Measurements from ENCODE around the gene ZSCAN22. TPM values are rescaled to one million over a fixed set of nuclear protein-coding genes. Genes with fewer than 3 reads are reported as not detected.

The ZSCAN22 gene
- total and polyA plus RNA-seq, 2 of the 13 experiments (the other 11 are each of a cell fraction or from before 2014, with no cell fraction given): 2.5 to 3.5 TPM

- TF ChIP-seq THRA (CRISPR knock-in tag; IDR thresholded peaks at IDR 0.05; ENCODE audit: borderline replicate concordance) (peak; percentile 14; the same call in 1 of the 2 replicates), ZUFSP (CRISPR knock-in tag; IDR thresholded peaks at IDR 0.05; ENCODE audit: borderline replicate concordance) (no peak), ZNF639 (CRISPR knock-in tag; conservative IDR thresholded peaks at IDR 0.05) (peak; percentile 79; the same call in 1 of the 2 replicates), ZNF720 (CRISPR knock-in tag; IDR thresholded peaks at IDR 0.05) (no peak), PRPF4 (IDR thresholded peaks at IDR 0.05; ENCODE audit: low read depth, low read length, poor library complexity, severe bottlenecking) (no peak), ZZZ3 (CRISPR knock-in tag; IDR thresholded peaks at IDR 0.05; ENCODE audit: borderline replicate concordance) (peak; percentile 26), KLF6 (CRISPR knock-in tag; IDR thresholded peaks at IDR 0.05) (peak; percentile 57; the same call in 1 of the 2 replicates), CHD4 (IDR thresholded peaks at IDR 0.05; ENCODE audit: borderline replicate concordance, low read length) (no peak), PRDM10 (CRISPR knock-in tag; IDR thresholded peaks at IDR 0.05; ENCODE audit: low read depth) (no peak; the same call in 1 of the 2 replicates), CC2D1A (CRISPR knock-in tag; IDR thresholded peaks at IDR 0.05) (no peak), THAP9 (CRISPR knock-in tag; IDR thresholded peaks at IDR 0.05; ENCODE audit: borderline replicate concordance) (peak; percentile 80; the same call in 1 of the 2 replicates), GTF2F1 (IDR thresholded peaks at IDR 0.05; ENCODE audit: low read length) (peak; percentile 84; the same call in 1 of the 2 replicates), PHB2 (IDR thresholded peaks at IDR 0.05; ENCODE audit: partially characterized antibody) (no peak), IRF9 (CRISPR knock-in tag; IDR thresholded peaks at IDR 0.05; ENCODE audit: borderline replicate concordance) (peak; percentile 82; the same call in 1 of the 2 replicates), STAT5B (CRISPR knock-in tag; IDR thresholded peaks at IDR 0.05) (0 out of 2 replicates have a peak, but pooled peaks have one; percentile 7)
These were observed 60.0 kb downstream of the ZSCAN22 start, which contains the start of gene RPS5 (continued) for GRCh38 chr19:58386576-58387337.
